ENCODE measurements around the gene NREP.
A peak's percentile ranks its signal among the peaks of the same experiment; 100 is the strongest.

NREP gene, protein sequence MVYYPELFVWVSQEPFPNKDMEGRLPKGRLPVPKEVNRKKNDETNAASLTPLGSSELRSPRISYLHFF

DNA sequence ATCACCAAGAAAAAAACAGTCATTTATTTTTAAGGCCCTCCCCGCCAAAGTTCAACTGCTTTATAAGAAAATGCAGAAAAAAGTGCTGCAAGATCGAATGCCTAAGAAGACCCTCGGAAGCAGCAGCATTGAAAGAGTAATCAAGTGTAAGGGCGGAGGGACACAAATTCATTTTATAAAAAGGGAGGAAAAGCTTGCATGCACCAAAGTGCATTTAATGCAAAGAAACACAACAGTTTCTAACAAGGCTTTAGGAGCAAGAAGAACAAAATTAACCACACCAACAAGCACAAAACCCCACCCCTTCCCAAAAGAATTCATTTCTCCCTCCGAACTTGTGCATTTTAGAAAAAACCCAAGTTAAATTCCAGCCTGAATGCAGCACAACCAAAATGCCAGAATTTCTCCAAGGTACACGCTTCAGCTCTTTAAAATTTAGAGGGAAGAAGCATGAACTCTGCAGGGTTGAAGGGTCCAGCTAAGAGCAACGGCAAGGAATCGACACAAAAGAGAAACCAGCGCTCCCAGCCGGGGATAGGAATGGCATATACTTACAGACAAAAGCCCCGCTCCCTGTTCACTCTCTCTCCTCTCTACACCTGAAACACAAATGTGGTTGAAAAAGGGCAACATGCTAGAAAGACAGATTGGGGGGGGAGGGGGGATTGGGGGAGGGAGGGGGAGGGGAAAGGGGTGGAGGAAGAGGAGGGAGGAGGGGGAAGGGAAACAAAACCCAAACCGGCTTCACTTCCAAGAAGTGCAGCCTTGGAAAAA is at the start of gene NREP:
NREP (minus strand) TSS at position 614 of the 774 bp plus-strand sequence. CDS start 1,422 bp downstream, outside the sequence.
- DNase-seq = peak; percentile 83

DNA sequence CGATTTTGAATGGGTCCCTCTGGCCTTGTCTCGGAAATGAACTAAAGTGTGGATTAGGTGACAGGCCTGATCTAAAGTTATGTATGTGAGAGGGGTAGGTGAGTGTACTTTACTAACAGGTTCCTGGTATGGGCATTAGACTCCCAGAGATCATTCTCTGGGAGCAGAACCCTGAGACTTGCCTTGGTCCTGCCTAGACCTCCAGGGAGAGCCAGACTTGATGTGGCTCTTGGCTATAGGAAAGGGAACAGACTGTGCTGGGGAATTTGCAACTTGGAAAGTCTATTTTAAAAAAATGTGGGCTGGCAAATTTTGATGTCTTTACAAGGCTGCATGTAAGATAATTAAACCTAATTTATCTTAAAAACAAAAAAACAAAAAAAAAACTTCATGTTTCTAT is 49.8 kb upstream of the NREP start:
- DNase-seq = no peak

DNA sequence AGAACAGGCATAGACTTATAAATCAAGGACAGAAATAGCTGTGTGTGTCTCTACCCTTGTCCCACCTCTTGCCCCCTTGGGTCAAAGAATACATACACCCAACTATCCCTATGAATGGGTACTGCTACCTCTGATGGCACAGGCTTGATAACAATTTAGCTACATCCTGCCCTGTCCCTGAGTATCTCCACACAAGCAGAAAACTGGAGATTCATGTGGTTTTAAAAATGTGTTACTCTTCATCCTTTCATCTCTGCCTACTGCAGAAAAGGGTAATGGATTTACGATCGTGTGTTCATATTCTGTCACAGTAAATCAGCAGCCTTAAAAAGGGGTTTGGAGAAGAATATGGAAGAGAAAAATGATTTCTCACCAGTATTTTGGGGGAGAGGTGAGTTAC is 49.2 kb upstream of the NREP start:
- no peak for DNase-seq

DNA sequence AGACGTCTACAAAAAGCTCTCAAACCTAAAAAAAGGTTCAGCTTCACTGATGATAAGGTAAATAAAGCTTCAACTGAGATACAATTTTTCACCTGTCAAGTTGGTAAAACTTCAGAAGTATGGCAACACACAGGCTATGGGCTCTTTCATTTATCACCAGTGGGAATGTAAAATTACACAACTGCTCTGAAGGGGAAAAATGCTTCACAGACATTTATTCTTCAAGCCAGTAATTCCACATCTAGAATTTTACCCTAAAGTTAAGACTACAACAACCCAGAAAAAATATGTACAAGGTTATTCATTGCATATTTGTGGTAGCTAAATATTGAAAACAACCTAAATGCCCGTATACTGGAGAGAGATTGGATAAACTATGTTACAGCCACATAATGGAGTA is 48.1 kb upstream of the NREP start:
- no peak for DNase-seq

DNA sequence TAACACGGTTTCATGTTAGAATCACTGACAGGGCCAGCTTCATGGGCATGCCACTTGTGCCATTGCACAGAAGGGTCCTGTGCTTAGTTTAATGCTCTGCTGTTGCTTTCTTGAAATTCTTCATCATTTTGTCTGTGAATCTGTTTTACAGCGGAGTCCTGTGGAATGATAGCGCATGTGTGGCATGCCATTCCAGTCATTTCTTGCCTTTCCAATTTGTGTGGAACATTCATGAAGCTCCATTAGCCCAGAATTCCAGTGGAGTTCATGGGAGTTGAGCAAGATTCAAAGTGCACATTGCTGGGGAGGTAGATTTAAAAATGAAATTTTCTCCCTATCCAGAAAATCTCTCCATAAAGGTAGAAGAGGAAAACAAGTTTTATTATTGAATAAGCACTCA is 43.4 kb upstream of the NREP start:
- no peak for DNase-seq

DNA sequence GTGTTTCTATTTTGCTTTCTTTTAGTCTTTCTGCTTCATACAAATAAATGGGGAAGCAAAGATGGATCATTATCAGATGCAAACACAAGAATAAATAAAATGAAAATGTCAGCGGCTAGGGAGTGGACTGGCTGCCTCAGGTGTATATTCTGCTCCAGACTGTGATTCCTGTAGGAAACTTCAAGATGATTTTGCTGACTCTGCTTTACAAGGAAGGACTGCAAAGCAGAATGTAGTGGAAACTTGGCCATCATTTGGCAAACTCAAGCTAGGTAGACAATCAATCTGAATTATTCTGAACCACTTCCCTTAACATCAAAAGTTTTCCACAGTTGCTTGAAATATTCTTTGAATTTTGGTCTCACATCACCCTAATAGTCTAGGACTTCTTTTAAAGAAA is 38.1 kb upstream of the NREP start:
- DNase-seq = no peak

DNA sequence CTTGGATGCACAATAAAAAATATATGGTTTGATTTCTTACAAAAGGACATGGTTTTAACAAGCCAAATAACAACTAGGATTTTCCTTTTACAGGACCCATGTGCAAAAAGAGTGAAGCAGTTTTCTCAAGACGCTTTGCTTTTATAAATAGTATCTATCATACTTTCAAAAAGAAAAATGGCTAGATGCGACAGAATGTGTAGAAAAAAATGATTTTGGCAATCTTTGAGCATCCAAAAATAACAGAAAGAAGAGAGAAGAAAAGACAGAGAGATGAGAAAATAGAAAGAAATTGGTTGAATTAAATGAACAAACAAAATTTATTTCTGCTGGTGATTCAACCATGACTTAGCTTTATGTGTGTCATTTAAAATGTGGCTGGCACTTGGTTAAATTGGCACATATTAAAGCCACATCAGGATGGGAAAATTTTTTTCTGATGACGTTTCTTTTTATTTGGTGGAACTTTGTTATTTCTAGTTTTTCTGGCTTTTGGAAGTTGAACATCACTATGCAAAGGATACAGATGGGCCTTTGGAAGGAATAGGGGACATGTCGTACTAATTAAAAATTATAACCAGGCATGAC is 35.6 kb upstream of the NREP start:
- no peak for DNase-seq

DNA sequence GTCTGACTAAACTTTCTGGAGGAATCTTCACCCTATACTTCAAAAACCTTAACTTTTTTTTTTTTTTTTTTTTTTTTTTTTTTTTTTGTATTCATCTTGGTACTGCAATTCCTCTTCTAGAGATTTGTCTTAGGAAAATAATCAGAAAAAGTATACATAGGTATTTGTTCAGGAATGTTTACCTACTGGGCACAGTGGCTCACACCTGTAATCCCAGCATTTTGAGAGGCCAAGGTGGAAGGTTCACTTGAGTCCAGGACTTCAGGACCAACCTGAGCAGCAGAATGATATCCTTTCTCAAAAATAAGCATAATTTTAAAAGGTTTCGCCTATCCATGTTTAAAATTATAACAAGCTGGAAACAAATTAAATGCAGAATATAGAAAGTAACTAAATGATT is 33.3 kb upstream of the NREP start:
- DNase-seq = no peak

DNA sequence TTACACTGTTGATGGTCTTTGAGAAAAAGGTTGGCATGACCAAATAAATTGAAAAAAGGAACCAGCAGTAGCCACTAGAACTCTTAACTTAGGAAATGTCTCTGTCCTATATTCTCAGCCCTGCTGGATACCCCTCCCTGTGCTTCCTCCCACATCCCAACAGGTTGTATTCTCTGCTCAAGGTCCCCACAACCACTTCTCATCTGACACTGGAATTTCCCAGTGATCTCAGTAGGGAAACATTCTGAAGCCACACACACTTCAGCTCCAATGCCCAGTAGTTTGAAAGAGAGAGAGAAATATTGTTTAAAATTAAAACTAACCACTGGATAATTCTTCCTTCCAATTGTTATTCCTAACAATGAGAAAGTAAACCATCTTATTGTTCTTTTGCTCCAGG is 30.0 kb upstream of the NREP start:
- no peak for DNase-seq

DNA sequence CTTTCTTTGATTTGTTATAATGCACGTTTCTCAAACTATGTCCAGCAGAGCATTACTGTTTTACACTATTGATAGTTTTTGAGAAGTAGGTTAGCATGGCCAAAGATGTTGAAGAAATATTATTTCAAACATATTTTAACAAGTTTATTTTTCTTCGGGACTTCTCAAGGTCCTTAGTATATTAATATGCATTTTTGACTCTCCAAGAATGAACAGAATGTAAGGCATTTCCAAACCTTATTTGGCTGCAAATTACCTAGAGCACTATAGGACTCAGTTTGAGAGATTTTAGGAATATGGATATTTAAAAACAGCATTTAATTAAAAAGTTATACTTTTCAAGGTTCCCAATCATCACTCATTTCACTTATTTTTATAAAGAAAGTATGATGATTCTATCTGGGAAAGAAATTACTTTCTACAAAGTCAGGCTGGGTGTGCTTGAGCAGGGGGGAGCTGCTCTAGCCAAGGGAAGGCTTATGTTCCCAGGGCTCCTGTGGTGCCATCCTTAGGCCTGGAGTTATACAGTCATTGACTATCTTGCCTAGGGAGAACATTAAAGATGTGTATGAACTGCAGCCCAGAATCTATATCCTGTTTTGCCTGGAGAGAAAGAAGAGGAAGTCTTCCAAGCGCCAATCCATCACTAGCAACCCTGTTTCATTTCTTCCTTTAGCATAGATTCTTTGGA is 27.6 kb upstream of the NREP start:
- DNase-seq = no peak

DNA sequence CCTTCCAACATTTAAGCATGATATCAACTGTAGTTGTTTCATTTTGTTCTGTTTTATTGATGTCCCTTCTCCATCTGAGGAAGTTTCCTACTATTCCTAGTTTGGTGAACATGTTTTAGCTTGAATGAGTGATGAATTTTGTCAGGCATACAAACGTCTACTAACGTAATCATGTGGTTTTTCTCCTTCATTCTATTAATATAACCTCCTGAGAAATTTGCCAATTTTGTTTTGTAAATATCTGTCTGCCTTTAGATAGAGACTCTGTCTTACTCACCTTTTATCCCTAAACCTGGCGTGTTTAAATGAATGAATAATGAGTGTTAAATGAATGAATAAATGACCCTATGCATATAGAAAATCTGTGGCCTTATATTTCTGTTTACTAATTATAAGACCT is 26.5 kb upstream of the NREP start:
- no peak for DNase-seq

DNA sequence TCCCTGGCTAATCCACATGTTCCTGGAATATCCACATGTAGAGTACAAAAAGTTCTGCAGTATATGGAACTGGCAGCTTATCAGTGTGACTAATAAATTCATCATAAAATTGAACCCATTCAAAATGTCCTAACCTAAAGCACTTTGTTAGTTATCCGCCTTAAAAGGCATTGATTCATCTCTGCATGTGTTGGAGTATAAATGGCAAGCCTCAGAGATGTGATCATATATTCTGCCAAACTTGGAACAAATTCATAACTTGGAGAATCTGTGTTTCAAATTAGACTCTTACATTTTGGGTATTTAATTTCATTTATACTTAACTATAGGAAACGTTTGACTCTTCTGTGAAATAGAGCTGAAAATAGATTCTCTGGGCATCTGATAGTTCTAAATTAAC is 25.2 kb upstream of the NREP start:
- DNase-seq = no peak

DNA sequence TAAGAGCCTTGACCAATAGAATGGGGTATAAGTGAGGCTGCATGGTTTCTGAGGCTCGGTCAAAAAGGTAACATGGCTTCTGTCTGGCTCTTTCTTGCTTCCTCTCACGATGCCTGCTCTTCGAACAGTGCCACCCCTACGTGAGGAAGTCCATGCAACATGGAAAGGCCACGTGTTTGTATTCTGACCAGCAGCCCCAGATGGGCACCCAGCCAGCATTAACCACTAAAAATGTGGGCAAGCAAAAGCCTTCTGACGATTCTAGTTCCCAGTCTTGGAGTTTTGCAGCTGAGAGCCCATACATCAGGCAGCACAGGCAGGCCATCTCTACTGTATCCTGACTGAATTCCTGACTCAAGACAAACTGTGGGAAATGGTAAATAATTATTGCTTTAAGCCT is 24.2 kb upstream of the NREP start:
- DNase-seq = no peak

DNA sequence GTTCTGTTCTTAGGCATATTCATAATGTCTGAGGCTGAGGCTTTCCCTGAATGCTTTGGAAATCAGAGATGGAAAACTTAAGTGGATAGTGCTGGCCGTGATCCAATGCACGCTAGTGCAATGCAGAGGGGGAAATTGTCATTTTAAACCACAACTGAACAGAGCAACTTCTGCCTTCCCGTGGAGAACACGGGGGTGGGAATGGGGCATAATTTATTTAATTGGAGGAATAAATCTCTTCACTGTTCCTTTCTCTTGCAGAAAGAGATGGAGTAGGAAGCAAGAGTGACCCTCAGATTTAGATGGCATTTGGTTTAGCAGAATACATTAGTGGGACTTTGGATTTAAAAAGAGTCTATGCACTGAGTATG is 22.9 kb upstream of the NREP start:
- DNase-seq = no peak

DNA sequence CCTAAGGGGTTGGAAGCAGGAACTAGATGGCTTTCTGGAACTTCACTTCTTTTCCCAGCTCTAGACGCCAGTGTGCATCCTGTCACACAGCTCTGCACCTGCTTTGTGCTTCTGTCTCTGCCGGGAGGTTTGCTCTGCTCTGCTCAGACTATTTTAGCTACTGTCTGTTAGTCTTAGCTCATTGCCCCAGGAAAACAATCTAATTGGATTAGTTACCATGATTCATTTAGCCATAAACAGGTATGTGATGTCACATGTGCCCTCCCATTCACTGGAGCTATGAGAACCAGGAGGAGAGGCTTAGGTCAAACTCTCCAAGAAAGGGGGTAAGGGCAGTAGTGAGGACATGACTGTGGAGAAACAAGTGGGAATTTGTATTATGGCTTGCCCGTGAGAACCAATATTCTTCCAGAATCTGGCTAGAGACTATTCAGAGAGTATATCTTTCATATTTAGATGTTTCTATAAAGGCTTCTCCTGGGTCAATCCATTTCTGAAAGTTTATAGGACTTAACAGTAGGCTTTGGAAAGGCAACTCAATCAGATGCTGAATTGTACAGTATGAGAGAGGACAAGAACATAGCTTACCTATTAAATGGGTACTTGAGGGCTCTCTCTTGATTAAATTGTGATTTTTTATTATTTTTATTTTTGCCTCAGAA is 22.4 kb upstream of the NREP start:
- DNase-seq = no peak

DNA sequence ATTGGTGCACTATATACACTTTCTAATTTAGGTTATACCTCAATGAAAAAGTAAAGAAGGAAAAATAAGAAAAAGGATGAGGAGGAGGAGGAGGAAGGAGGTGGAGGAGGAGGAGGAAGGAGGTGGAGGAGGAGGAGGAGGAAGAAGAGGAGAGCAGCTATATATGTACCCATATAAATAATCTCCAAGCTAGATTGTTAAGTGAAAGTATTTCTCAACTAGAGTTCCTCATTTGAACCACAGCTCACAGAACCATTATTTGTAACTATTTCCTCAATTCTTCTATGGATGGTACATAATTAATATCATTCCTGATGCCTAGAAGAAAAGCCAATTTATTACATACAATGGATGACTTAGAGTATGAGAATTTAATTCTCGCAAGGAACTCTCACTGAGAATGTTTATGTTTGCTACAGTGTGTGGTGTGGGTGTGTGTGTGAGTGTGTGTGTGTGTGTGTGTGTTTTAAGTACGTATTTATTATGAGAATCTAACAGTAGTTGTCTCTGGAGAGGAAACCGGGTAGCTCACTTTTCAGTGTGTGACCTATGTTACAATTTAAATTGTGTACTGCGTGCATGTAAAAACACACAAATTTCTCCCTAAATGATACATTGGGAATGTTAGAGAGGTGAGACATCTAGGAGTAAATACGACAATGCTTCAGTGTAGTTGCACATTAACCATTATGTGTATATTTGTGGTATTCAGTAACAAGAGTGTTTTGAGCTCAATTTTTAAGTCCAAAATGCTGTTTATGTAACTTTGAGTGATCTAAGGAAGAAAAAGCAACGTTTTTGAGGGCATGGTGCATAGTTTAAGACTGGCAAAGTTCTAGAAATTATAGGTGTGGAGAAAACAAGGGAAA is 20.2 kb upstream of the NREP start:
- DNase-seq = no peak

DNA sequence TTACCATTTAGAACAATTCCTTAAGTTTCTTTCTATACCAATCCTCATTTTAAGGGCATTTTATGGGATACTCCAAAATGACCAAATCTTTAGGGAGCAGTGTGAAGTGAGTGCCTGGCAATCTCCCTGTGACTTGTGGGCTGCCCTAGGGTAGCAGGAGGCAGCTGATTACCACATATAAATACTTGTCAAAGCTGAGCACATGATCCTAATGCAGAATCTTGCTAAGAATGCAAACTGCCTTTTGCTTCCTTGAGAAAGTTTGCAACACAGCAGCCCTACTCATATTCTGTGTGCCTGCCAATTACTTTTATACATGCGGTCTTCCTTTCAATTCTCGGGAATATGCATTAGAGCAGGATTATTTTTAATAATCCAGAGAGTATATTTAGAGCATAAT is 18.2 kb upstream of the NREP start:
- no peak for DNase-seq

DNA sequence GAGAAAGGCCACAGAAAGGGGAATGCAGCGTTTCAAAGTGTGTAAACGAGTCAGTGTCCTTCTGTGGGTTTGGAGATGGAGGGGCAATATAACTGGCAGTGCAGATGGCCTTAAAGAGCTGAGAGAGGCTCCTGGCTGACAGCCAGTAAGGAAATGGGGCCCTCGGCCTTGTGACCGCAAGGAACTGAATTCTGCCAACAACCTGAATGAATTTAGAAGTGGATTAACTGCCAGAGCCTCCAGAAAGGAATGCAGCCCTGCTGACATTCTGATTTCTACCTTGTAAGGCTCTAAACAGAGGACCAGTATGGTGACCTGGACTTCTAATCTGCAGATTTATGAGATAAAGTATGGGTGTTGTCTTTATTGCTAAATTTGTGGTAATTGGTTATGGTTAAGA is 17.5 kb upstream of the NREP start:
- DNase-seq = no peak

DNA sequence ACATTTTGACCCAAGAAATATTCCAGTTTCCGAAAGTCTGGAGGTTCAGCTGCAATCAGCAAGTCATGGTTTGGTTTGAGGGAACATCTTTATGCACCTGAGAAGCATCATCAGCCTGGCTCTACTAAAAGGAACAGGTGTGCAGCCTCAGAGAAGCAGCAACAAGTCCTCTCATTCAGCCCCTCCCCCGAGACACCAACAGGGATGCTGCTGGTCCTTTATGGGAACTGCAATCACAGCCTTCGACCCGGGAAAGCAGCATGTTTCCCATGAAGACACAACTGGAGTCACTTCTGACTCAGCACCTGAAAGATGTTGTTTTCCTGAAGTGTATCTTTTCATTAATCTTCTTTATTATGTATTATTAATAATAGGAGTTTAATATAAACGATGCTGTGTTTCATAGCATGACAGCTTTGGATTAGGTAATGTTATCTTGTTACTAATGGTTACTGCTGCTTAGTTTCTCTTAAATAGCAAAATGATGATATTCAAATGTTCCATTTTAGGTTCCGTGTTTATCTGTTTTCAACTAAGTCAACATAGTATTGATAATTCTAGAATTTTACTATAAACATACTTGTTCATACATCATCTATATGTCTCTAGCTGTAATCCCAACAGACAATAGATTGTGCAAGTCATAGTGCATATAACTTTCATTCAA is 15.6 kb upstream of the NREP start:
- no peak for DNase-seq

DNA sequence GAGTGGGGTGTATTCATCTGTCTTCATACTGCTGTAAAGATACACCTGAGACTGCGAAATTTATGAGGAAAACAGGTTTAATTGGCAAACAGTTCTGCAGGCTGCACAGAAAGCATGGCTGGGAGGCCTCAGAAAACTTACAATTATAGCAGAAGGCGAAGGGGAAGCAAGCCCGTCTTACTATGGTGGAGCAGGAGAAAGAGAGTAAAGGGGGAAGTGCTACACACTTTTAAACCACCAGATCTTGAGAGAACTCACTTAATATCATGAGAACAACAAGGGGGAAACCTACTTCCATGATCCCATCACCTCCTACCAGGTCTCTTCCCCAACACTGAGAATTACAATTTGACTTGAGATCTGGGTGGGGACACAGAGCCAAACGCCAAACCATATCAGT is 12.5 kb upstream of the NREP start:
- DNase-seq = no peak

DNA sequence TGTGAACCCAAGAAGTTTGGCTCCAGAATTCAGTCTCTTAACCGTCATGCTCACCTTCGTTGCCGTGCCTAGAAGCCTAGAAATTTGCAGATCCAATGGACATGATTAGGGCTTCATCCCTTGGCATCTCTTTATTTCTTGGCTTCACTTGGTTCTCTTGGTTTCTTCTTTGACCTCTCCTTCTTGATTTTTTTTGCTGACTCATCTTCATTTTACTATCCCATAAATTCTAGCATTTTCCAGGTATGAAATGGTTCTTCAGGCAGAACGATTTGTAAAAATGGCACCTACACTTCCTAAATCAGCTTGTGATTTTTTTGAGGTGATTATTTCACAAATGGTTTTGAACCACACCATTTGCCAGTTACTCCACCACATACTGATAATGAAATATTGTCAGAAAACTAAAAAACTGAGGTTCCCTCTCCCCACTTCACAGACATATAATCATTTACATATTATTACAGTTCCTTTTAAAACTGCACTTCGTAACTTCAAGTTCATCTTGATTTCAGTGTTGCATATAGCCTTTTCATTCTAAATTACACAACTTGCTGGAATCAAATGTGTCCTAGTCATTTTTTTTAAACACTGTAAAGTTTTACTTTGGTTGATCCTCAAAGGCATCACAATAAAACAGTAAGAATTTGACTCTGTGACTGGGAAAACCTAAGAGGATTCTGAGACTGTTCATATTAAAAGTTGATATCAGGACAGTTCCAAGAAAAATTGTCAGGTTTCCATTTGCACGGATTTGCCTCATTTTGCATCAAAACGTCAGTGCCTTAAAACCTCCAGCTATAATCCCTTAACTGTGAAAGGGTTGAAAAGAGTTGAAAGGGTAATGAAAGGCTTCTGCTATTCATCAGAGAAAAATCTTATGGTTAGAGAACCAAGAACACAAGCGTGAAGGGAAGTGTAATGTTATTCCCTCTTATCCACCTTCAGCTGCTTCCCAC is 8.9 kb upstream of the NREP start:
- no peak for DNase-seq

Measured in NCI-H187 treated with DMSO at 0.1 percent for 48 hours (cell line).